DOHH2 (cell line): ENCODE measurements around the gene GCNT4.

ENCODE experiments used
- EZH2phosphoT487 ChIP-seq: fragments of 200-600 bp; sonication (generic); IDR thresholded peaks from 2 replicates; pipeline ENCODE4 v1.6.1; 2017; ENCODE audit warnings: borderline replicate concordance, mild to moderate bottlenecking, antibody characterized with exemption, low read length, moderate library complexity, mixed read lengths
- TF ChIP-seq, protein P1 (sequence below): fragments of 200-600 bp; sonication (generic); IDR thresholded peaks from one replicate; pipeline ENCODE4 v1.5.1; 2014; ENCODE audit warnings: antibody characterized with exemption, mild to moderate bottlenecking, low read depth, low read length; ENCODE audit not compliant: poor library complexity, severe bottlenecking

GRCh38 chr5:75053054-75053303 is 621 bp upstream of the GCNT4 start:
- no peak for TF ChIP-seq EZH2phosphoT487
- TF ChIP-seq, protein P1, sequence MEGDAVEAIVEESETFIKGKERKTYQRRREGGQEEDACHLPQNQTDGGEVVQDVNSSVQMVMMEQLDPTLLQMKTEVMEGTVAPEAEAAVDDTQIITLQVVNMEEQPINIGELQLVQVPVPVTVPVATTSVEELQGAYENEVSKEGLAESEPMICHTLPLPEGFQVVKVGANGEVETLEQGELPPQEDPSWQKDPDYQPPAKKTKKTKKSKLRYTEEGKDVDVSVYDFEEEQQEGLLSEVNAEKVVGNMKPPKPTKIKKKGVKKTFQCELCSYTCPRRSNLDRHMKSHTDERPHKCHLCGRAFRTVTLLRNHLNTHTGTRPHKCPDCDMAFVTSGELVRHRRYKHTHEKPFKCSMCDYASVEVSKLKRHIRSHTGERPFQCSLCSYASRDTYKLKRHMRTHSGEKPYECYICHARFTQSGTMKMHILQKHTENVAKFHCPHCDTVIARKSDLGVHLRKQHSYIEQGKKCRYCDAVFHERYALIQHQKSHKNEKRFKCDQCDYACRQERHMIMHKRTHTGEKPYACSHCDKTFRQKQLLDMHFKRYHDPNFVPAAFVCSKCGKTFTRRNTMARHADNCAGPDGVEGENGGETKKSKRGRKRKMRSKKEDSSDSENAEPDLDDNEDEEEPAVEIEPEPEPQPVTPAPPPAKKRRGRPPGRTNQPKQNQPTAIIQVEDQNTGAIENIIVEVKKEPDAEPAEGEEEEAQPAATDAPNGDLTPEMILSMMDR: no peak
